ENCODE data around the gene TMEM72.

Gene TMEM72

GRCh38 chr10:44914891-44915290, 3.8 kb downstream of the TMEM72 start:
- H3K4me3 ChIP-seq (ENCODE audit: low read depth, low read length), result no peak overlapping the region
- DNase-seq (ENCODE audit: low read depth), result no peak
- TF ChIP-seq CTCF (IDR thresholded peaks at IDR 0.05; ENCODE audit: control insufficient read depth, extremely low read depth, insufficient read depth), result no peak

- no peak for TF ChIP-seq CTCF (IDR thresholded peaks at IDR 0.05; ENCODE audit: control insufficient read depth, extremely low read depth, insufficient read depth)
- no peak for DNase-seq (ENCODE audit: low read depth)
- no peak overlapping the region for H3K4me3 ChIP-seq (ENCODE audit: low read depth, low read length)
These were observed 5.3 kb downstream of the TMEM72 start for GRCh38 chr10:44916429-44916828.

GRCh38 chr10:44917848-44918247, 6.7 kb downstream of the TMEM72 start:
- DNase-seq (ENCODE audit: low read depth), result no peak
- no peak overlapping the region for H3K4me3 ChIP-seq (ENCODE audit: low read depth, low read length)
- TF ChIP-seq CTCF (IDR thresholded peaks at IDR 0.05; ENCODE audit: control insufficient read depth, extremely low read depth, insufficient read depth), result no peak

GRCh38 chr10:44920252-44920651, 9.1 kb downstream of the TMEM72 start:
- no peak for DNase-seq (ENCODE audit: low read depth)
- no peak overlapping the region for H3K4me3 ChIP-seq (ENCODE audit: low read depth, low read length)
- no peak for TF ChIP-seq CTCF (IDR thresholded peaks at IDR 0.05; ENCODE audit: control insufficient read depth, extremely low read depth, insufficient read depth)

GRCh38 chr10:44921061-44921460, 9.9 kb downstream of the TMEM72 start:
- TF ChIP-seq CTCF (IDR thresholded peaks at IDR 0.05; ENCODE audit: control insufficient read depth, extremely low read depth, insufficient read depth), result no peak
- DNase-seq (ENCODE audit: low read depth), result no peak
- H3K4me3 ChIP-seq (ENCODE audit: low read depth, low read length), result no peak overlapping the region

GRCh38 chr10:44921506-44921905, 10.4 kb downstream of the TMEM72 start:
- DNase-seq (ENCODE audit: low read depth), result no peak
- TF ChIP-seq CTCF (IDR thresholded peaks at IDR 0.05; ENCODE audit: control insufficient read depth, extremely low read depth, insufficient read depth), result no peak
- H3K4me3 ChIP-seq (ENCODE audit: low read depth, low read length), result no peak overlapping the region

- H3K4me3 ChIP-seq (ENCODE audit: low read depth, low read length), result no peak overlapping the region
These were observed 10.9 kb downstream of the TMEM72 start for GRCh38 chr10:44922021-44922420.

More at GRCh38 chr10:44922021-44922420, 10.9 kb downstream of the TMEM72 start:
- DNase-seq (ENCODE audit: low read depth), result no peak
- no peak for TF ChIP-seq CTCF (IDR thresholded peaks at IDR 0.05; ENCODE audit: control insufficient read depth, extremely low read depth, insufficient read depth)
